MM.1S (cell line): Measurements from ENCODE around the gene KDM2A.

ENCODE experiments used
- CTCF ChIP-seq: fragments of 300-600 bp; sonication (generic); IDR thresholded peaks from 2 replicates; pipeline ENCODE4 v1.5.1; 2016; ENCODE audit warnings: antibody characterized with exemption, low read length, mixed read lengths
- EZH2 ChIP-seq: fragments of 300-600 bp; sonication (generic); optimal IDR thresholded peaks from 2 replicates; pipeline ENCODE3; 2017; ENCODE audit warnings: low read depth, mild to moderate bottlenecking, antibody characterized with exemption, low read length, mixed read lengths

GRCh38 chr11:67230406-67230805 is 111.3 kb downstream of the KDM2A start:
- TF ChIP-seq CTCF = no peak
- TF ChIP-seq EZH2 = no peak
